ENCODE measurements around the gene NTNG1.
"Not testable (repeated sequence)": the region's sequence is repeated elsewhere in the genome, so short reads cannot be mapped to it uniquely, and the experiment has no call there.

Gene NTNG1

GRCh38 chr1:107195476-107195875 is 54.6 kb downstream of the NTNG1 start:
- in situ Hi-C loops (cut with HindIII; ENCODE audit: low sequenced_read_pairs): no loop called here

- in situ Hi-C loops (cut with HindIII; ENCODE audit: low sequenced_read_pairs): no loop called here
Observed at GRCh38 chr1:107196973-107197562, 56.2 kb downstream of the NTNG1 start.

GRCh38 chr1:107198561-107198960 is 57.7 kb downstream of the NTNG1 start:
- in situ Hi-C loops (cut with HindIII; ENCODE audit: low sequenced_read_pairs): no loop called here

GRCh38 chr1:107200631-107201030 is 59.8 kb downstream of the NTNG1 start:
- in situ Hi-C loops (cut with HindIII; ENCODE audit: low sequenced_read_pairs): no loop called here

GRCh38 chr1:107202007-107202406 is 61.2 kb downstream of the NTNG1 start:
- in situ Hi-C loops (cut with HindIII; ENCODE audit: low sequenced_read_pairs): no loop called here

- in situ Hi-C loops (cut with HindIII; ENCODE audit: low sequenced_read_pairs): no loop called here
Observed at GRCh38 chr1:107213225-107213624, 72.4 kb downstream of the NTNG1 start.

- in situ Hi-C loops (cut with HindIII; ENCODE audit: low sequenced_read_pairs): no loop called here
Observed at GRCh38 chr1:107220036-107220435, 79.2 kb downstream of the NTNG1 start.

GRCh38 chr1:107225706-107226105 is 84.9 kb downstream of the NTNG1 start:
- in situ Hi-C loops (cut with HindIII; ENCODE audit: low sequenced_read_pairs): no loop called here

- in situ Hi-C loops (cut with HindIII; ENCODE audit: low sequenced_read_pairs): no loop called here
Observed at GRCh38 chr1:107228704-107229371, 88.0 kb downstream of the NTNG1 start.

- in situ Hi-C loops (cut with HindIII; ENCODE audit: low sequenced_read_pairs): no loop called here
Observed at GRCh38 chr1:107229711-107230110, 88.9 kb downstream of the NTNG1 start.

GRCh38 chr1:107230121-107230520 is 89.3 kb downstream of the NTNG1 start:
- in situ Hi-C loops (cut with HindIII; ENCODE audit: low sequenced_read_pairs): no loop called here

GRCh38 chr1:107231291-107231690 is 90.5 kb downstream of the NTNG1 start:
- in situ Hi-C loops (cut with HindIII; ENCODE audit: low sequenced_read_pairs): no loop called here

GRCh38 chr1:107232426-107232825 is 91.6 kb downstream of the NTNG1 start:
- in situ Hi-C loops (cut with HindIII; ENCODE audit: low sequenced_read_pairs): no loop called here

GRCh38 chr1:107236760-107237159 is 95.9 kb downstream of the NTNG1 start:
- in situ Hi-C loops (cut with HindIII; ENCODE audit: low sequenced_read_pairs): not testable (repeated sequence)

- in situ Hi-C loops (cut with HindIII; ENCODE audit: low sequenced_read_pairs): no loop called here
Observed at GRCh38 chr1:107243461-107243860, 102.6 kb downstream of the NTNG1 start.

- in situ Hi-C loops (cut with HindIII; ENCODE audit: low sequenced_read_pairs): no loop called here
Observed at GRCh38 chr1:107244709-107245500, 104.1 kb downstream of the NTNG1 start.

- in situ Hi-C loops (cut with HindIII; ENCODE audit: low sequenced_read_pairs): no loop called here
Observed at GRCh38 chr1:107246775-107247345, 106.0 kb downstream of the NTNG1 start.

- in situ Hi-C loops (cut with HindIII; ENCODE audit: low sequenced_read_pairs): no loop called here
Observed at GRCh38 chr1:107247679-107248078, 106.8 kb downstream of the NTNG1 start.

GRCh38 chr1:107250169-107250568 is 109.3 kb downstream of the NTNG1 start:
- in situ Hi-C loops (cut with HindIII; ENCODE audit: low sequenced_read_pairs): no loop called here

GRCh38 chr1:107251083-107251482 is 110.2 kb downstream of the NTNG1 start:
- in situ Hi-C loops (cut with HindIII; ENCODE audit: low sequenced_read_pairs): no loop called here

GRCh38 chr1:107251839-107252238 is 111.0 kb downstream of the NTNG1 start:
- in situ Hi-C loops (cut with HindIII; ENCODE audit: low sequenced_read_pairs): no loop called here

GRCh38 chr1:107252271-107252670 is 111.4 kb downstream of the NTNG1 start:
- in situ Hi-C loops (cut with HindIII; ENCODE audit: low sequenced_read_pairs): no loop called here
